ENCODE data around the gene KIAA1755. TPM values are rescaled to one million over a fixed set of nuclear protein-coding genes. Genes with fewer than 3 reads are reported as not detected.

KIAA1755 gene, protein sequence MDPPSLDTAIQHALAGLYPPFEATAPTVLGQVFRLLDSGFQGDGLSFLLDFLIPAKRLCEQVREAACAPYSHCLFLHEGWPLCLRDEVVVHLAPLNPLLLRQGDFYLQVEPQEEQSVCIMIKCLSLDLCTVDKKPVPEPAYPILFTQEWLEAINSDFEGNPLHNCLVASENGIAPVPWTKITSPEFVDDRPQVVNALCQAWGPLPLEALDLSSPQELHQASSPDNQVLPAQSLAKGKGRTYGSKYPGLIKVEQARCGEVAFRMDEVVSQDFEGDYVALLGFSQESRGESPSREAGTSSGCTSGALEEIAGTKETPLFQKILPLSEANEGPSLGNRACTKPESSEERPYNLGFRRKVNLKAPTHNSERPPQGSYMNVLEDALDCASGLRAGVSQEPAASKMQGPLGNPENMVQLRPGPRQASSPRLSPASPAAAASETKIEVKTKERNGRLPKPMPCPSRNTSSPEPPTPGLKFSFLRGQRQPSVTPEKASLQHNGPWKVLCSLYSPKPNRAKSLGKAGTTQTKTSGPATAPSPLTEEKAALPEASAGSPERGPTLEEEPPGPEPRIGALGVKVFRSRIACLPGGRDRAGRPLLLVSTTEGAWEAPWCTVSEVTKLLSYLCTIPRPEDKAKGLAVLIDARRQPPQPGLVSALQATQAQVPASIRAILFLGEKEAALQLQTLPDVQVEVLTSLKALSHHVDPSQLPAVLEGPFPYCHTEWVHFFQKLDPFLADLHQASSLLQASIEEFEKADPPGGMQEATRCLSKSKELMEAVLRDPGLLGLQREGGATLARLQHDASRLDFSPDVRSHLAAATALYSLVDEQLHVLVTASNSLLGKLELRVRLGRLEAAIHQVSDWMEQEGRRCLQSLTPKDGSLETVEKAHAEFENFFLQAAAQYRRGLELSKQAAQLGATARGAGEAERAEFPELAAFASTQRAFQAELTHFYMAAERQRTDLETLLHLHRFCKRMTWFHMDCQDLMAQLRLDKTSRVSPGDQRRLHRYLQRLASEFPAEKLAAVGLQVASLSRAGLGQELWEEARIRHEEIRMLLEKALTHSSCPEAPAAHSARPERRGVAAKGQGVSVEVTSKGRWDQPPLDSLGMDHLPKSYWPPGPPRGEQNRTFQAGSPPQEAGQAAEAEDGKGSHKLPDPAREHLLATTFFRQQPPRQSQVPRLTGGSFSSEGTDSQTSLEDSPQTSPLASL
- 0.16 and 0.57 TPM in 2 replicates for total RNA-seq
- polyA plus RNA-seq (2012), result 0.55 TPM

GRCh38 chr20:38260378-38261053 is at the start of gene KIAA1755:
TSS of gene KIAA1755 (minus strand) at chr20:38260735. CDS start at chr20:38260500, 235 bp downstream.
- DNase-seq (ENCODE audit: low read depth), result no peak

DNA sequence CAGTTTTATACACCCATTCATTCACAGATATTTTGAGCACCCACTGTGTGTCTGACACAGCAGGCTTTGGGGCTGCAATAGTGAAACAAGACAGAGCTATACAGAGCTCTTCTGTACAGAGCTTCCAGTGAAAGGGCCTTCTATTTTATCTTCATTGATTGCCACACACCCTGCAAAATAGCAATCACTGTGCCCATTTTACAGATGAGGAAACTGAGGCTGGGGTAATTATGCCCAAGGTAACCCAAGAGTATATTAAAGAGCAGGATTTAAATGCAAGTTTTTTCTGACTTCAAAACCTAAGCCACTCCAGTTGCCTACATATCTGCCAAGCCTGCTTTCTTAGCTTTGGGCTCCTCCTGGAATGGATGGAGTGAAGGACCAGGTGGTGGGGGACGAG is 47.9 kb upstream of the KIAA1755 start:
- no peak for DNase-seq (ENCODE audit: low read depth)

GRCh38 chr20:38308047-38308438 is 47.5 kb upstream of the KIAA1755 start:
- no peak for DNase-seq (ENCODE audit: low read depth)

DNA sequence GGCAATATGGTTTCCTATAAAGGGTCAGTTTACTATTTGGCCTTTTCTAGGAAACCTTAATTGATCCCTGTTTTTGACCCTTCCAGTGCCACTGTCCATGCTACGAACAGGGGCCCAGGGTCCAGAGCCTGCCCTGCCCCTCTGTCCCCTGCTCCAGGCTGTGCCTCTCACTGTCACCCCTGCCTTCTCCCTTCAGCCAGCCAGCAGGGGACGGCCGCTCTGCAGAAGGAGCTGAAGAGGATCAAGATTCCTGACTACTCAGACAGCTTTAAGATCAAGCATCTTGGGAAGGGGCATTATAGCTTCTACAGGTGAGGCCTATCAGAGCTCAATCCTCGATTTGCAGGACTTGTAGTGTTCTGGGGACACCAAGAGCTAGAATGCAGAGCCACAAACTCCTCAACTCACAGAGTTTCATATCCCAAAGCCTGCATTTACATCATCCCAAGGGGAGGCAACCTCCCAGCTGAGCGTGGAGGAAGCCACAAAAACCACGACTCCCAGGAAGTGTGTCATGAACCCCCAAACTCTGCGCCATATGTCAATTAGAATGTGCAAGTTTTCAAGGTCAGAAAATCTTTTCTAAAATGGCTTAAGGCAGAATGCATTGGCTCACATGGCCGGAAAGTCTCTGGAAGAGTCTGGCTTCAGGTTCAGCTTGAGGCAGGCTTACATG is 47.0 kb upstream of the KIAA1755 start:
- peak; percentile 24 for DNase-seq (ENCODE audit: low read depth)

GRCh38 chr20:38306379-38306778 is 45.8 kb upstream of the KIAA1755 start:
- DNase-seq (ENCODE audit: low read depth), result no peak

DNA sequence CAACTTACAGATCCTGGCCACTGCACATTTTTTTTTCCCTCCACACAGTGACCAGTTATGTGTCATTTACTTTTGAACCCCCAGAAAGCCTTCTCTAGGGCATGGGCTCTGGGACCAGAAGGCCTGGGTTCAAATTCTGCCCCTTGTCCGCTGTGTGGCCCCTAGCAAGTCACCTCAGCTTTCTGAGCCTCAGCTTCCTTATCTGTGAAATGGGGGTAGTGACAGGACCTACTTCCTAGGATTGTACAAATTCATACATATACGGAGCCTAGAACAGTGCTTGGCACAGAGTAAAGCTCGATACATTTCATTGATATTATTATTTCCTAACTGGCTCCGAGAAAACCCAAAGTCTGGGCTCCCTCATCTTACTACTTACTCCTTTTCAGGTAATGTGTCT is 45.0 kb upstream of the KIAA1755 start:
- DNase-seq (ENCODE audit: low read depth), result no peak

DNA sequence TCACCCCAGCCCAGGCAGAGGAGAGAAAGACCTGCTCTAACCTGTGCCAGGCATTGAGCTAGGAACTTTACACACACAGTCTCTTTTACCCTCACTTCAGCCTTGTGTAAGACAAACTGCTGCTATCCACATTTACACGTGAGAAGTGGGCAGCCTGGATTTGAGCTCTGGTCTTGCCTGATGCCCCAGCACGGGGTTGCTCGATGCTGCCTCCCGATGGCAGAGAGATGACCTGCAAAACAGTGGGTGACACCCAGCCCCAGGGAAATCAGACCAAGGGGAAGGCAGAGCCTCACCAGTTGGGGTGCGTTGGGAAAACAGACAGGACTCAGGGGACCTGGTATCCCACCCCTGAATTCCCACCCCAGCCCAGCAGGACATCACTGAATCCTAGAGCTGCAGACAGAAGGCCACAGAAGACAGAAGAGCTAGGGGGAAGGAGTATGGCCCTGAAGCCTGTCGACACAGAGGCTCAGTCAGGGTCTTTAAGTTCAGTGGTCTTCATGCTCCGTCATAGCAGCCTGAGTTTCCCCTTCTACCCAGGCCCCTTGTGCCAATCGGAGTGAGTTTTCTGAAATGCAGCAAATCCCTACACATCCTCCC is 44.4 kb upstream of the KIAA1755 start:
- peak; percentile 40 for DNase-seq (ENCODE audit: low read depth)

DNA sequence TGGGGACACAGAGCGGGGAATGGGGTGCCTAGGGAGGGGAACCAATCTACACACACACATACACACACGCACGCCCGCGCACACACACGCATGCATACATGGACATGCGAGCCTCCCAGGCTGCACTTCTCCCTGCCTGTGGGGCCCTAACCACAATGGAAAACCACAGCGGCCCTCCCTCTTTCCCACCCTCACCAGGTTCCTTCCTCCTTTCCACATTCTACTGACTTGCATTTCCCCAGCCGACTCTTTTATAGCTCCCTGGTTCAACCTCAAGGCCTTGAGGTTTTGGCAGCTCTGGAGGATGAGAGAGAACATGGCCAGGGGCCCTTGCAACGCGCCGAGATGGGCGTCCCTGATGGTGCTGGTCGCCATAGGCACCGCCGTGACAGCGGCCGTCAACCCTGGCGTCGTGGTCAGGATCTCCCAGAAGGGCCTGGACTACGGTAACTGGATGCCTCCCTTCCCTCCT is 43.4 kb upstream of the KIAA1755 start, which contains the start of gene BPI:
BPI (plus strand) TSS at position 249 of the 472 bp plus-strand sequence; CDS start at position 317, 68 bp downstream.
- peak; percentile 12 for DNase-seq (ENCODE audit: low read depth)

GRCh38 chr20:38302786-38303185 is 42.3 kb upstream of the KIAA1755 start:
- DNase-seq (ENCODE audit: low read depth), result no peak

DNA sequence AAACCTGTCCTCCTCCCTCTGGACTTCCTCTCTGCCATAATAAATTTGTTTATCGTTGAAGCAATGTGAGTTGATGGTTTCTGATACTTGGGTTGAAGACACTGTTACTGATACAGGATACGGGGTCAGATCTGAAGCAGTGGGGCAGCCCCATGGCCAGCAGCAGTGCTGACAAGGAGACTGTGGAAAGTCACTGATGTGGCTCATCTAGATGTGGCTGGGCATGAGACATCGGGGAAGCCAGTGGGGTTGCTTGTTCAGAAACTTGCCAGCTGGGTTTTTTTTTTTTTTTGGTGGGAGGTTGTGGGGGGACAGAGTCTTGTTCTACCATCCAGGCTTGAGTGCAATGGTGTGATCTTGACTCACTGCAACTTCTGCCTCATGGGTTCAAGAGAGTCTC is 40.8 kb upstream of the KIAA1755 start:
- DNase-seq (ENCODE audit: low read depth), result no peak

- no peak for DNase-seq (ENCODE audit: low read depth)
Measured at GRCh38 chr20:38300438-38300837, 39.9 kb upstream of the KIAA1755 start.

DNA sequence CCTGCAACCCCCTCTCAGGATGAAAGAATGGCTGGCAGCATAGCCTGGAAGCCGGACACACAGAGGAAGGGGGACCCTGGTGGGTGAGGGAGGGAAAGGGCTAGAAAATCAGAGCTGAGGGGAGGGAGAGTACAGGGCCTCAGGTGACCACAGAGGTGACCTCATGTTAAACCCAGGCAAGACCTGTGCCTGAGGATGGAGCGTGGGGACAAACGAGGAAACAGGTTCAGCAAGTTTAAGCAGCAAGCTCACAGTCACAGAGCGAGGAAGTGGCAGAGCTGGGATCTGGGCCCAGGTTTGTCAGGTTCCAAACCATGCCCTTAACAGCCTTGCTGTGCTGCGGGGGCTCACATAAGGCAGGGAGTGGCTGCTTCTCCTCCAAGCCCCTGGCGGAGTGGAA is 39.4 kb upstream of the KIAA1755 start:
- no peak for DNase-seq (ENCODE audit: low read depth)

DNA sequence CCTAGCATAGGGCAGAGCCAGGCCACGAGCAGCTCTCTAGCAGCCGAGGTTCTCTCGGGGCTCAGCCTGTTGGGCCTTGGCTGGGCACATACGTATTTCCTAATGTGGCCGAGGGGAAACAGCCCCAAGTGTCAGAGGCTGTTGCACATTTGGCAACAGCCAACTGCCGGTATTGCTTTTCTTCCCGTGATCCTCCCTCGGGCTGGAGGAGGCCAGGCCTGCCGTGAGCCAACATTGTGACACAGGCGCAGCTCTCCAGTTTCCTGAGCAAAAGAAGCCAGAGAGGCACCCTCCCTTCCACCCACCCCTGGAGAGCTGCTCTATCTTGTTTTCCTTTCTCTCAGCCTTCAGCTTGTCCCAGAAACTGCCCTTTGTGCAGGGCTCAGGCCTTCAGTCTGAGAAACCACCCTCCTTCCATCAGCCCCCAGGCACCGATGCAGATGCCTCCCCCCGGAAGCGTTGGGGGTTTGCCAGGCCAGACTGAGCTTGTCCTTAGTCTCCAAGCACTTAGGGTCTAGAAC is 38.3 kb upstream of the KIAA1755 start:
- DNase-seq (ENCODE audit: low read depth), result no peak

DNA sequence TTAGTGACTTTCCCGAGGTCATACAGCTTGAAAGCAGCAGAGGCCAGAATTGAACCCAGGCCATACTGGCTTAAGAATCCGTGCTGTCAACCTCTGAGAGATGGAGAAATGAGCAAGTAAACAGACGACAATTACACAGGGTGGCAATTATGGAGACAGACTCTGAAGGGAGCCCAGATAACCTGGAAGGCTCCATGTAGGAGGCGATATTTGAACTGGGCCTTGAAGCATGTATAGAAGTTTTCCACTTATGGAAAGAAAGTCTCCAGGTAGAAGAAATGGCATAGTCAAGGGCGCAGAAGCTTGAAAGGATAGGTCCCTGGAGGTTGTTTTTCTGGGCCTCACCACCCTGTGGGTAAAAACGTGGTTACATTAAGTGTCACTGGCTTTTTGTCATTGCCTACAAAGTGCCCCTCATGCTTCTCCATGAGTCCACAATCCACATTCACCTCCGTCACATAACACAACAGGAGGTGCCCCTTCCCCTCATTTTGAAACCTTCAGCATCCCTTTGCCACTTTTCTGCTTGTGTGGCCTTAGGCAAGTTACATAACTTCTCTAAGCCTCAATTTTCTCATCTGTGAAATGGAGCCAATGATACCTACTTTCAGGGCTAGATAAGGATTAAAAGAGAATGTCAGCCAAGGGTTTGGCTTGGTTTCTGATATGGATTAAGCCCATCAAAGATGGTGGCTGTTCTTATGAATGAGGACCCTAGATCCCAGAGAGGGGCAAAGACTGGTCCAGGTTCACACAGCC is 37.6 kb upstream of the KIAA1755 start:
- DNase-seq (ENCODE audit: low read depth), result no peak

DNA sequence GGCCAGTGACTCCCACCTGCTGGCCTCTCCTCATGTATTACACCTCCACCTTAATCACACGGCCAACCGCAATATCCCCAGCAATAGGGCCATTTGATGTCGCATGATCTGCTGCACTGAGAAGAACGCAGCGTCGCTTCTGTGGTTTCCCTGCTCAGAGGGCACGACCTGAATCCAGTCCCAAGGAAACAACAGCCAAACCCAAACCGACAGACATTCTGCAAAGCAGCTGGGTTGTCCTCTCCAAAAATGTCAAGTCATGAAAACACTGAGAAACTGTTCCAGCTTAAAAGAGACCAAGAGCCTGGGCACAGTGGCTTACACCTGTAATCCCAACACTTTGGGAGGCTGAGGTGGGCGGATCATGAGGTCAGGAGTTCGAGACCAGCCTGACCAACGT is 35.9 kb upstream of the KIAA1755 start:
- DNase-seq (ENCODE audit: low read depth), result no peak

GRCh38 chr20:38295811-38296210 is 35.3 kb upstream of the KIAA1755 start:
- no peak for DNase-seq (ENCODE audit: low read depth)

- DNase-seq (ENCODE audit: low read depth), result no peak
Measured at GRCh38 chr20:38294076-38294591, 33.6 kb upstream of the KIAA1755 start.

- DNase-seq (ENCODE audit: low read depth), result no peak
Measured at GRCh38 chr20:38293491-38294065, 33.0 kb upstream of the KIAA1755 start.

All from myocyte (in vitro differentiated cells).